ENCODE data around the gene OR1M1. TPM values are rescaled to one million over a fixed set of nuclear protein-coding genes. Genes with fewer than 3 reads are reported as not detected.
"Not testable (repeated sequence)": the region's sequence is repeated elsewhere in the genome, so short reads cannot be mapped to it uniquely, and the experiment has no call there.

Gene OR1M1
- total and polyA plus RNA-seq, 2 donors from 2014 or later = not detected

DNA sequence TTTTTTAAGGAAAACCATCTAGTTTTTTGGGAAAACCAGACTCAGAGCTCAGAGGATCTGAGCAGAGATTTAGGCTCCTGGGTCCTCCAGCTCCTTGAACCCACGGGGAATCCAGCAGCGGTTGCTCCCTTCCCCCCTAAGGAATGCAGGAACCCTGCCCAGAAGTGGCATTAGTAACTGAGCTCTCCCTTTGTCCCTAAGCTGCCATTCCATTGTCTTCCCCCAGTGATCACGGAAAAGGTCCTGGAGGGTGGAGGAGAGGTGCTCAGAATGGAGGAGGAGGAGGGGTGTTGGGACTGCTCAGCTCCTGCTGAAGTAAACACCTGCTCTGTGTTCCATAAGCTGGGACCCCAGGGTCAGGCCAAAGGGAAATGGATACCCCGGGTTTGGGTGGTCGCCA is 16.8 kb upstream of the OR1M1 start:
- no peaks in the 10 kb centered on the region for H3K9me3 ChIP-seq (ENCODE audit: control insufficient read depth in 2 of 3, insufficient read depth in 1 of 3, low read length in 3 of 3)
- DNase-seq (peak in 2 of 5 donors; percentile 44 to 59), FAIRE-seq (no peak)
- intact Hi-C loops (cut with DNase I) = loop anchor here (10.0 kb wide), 1 partner anchor 415 kb away; no protein-coding TSS in a partner anchor
- no peaks in the 10 kb centered on the region for H3K36me3 ChIP-seq (ENCODE audit: control insufficient read depth in 2 of 3, insufficient read depth in 3 of 3, low read length in 3 of 3)
- no peak overlapping the region for H3K27ac ChIP-seq (ENCODE audit: low read depth in 2 of 2, low read length in 2 of 2)
- H3K27me3 ChIP-seq (ENCODE audit: control insufficient read depth, insufficient read depth, low read length) = no peaks in the 10 kb centered on the region
- TF ChIP-seq, protein P1, sequence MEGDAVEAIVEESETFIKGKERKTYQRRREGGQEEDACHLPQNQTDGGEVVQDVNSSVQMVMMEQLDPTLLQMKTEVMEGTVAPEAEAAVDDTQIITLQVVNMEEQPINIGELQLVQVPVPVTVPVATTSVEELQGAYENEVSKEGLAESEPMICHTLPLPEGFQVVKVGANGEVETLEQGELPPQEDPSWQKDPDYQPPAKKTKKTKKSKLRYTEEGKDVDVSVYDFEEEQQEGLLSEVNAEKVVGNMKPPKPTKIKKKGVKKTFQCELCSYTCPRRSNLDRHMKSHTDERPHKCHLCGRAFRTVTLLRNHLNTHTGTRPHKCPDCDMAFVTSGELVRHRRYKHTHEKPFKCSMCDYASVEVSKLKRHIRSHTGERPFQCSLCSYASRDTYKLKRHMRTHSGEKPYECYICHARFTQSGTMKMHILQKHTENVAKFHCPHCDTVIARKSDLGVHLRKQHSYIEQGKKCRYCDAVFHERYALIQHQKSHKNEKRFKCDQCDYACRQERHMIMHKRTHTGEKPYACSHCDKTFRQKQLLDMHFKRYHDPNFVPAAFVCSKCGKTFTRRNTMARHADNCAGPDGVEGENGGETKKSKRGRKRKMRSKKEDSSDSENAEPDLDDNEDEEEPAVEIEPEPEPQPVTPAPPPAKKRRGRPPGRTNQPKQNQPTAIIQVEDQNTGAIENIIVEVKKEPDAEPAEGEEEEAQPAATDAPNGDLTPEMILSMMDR (IDR thresholded peaks at IDR 0.05; ENCODE audit: borderline replicate concordance, extremely low read depth, insufficient read depth) = no peak
- H3K4me1 ChIP-seq (ENCODE audit: control insufficient read depth in 2 of 3, insufficient read depth in 2 of 3, low read depth in 1 of 3, low read length in 3 of 3) = peaks cover 0 to 3% (median 0%) of the 10 kb centered on the region in 3 donors
- no peak overlapping the region for H3K9ac ChIP-seq (ENCODE audit: low read length in 3 of 3)
- H3K4me3 ChIP-seq (ENCODE audit: low read length in 3 of 3) = no peak overlapping the region

DNA sequence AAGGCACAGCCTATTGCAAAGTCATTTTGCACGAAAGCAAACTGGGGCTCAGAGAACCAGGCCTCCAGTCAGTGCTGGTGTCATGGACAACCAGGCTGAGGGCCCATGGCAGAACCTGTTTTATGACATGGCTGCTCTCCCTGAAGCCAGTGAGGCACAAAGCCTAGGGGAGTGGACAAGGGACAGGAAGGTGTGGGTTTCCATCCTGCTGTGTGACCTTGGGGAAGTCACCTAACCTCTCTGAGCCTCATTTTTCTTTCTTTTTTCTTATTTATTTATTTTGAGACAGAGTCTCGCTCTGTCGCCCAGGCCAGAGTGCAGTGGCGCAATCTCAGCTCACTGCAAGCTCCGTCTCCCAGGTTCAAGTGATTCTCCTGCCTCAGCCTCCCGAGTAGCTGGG is 15.1 kb upstream of the OR1M1 start:
- intact Hi-C loops (cut with DNase I) = loop anchor here (10.0 kb wide), 1 partner anchor 417 kb away; no protein-coding TSS in a partner anchor
- not testable (repeated sequence) for H3K27ac ChIP-seq (ENCODE audit: low read depth in 2 of 2, low read length in 2 of 2); DNase-seq; H3K27me3 ChIP-seq (ENCODE audit: control insufficient read depth, insufficient read depth, low read length); H3K4me3 ChIP-seq (ENCODE audit: low read length in 3 of 3); FAIRE-seq; H3K36me3 ChIP-seq (ENCODE audit: control insufficient read depth in 2 of 3, insufficient read depth in 3 of 3, low read length in 3 of 3); H3K9me3 ChIP-seq (ENCODE audit: control insufficient read depth in 2 of 3, insufficient read depth in 1 of 3, low read length in 3 of 3); H3K9ac ChIP-seq (ENCODE audit: low read length in 3 of 3); H3K4me1 ChIP-seq (ENCODE audit: control insufficient read depth in 2 of 3, insufficient read depth in 2 of 3, low read depth in 1 of 3, low read length in 3 of 3)

DNA sequence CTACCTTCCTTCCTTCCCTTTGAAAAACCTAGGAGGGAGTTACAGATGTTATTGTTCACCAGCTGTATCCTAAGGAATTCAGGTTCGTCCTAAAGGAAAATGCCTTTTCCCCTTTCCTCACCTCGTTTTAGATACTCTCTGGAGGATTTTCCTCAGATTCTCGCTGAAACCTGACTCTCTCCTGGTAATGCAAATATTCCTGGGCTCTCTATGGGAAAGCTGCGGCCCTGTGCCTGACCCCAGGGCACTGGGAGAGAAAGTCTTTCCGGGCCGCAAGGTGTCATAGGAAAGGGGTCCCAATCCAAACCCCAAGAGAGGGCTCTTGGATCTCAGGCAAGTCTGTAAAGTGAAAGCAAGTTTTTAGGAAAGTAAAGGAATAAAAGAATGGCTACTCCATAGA is 13.1 kb upstream of the OR1M1 start:
- intact Hi-C loops (cut with DNase I) = loop anchor here (10.0 kb wide), 1 partner anchor 419 kb away; no protein-coding TSS in a partner anchor
- no peak overlapping the region for H3K27ac ChIP-seq (ENCODE audit: low read depth in 2 of 2, low read length in 2 of 2)

DNA sequence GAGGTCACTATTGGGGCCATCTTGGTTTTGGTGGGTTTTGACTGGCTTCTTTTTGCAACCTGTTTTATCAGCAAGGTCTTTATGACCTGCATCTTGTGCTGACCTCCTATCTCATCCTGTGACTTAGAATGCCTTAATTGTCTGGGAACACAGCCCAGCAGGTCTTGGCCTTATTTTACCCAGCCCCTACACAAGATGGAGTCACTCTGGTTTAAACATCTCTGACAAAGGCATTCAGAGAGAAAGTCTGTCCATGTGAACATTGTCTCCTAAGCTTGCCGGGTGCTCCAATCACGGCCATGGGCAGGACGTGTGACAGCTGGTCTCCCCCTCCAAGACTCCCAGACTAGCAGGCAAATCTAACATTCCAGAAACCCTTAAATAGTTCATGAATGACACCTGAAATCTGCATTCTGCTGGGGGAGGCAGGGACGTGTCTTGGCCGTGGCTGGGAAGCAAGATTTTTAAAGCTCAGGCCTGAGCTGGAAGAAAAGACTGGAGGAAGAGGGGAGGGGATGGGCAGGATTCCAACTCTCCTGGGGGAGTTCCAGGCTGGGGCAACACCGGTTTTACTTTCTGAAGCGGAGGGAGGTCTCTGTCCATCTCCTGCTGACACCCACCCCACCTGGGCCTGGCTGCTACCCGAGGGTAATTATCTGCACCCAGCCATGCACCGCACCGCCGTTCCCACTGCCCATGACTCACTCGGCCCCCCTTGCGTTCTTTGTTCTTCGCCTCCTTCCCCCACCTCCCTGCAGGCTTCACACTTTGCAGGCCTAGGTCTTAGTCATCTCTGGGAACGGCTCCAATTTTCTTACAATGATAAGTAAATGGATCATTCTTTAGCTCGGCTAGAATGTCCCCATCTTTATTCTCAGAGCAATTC is 11.6 kb upstream of the OR1M1 start:
- no peak for FAIRE-seq
- no peaks in the 10 kb centered on the region for H3K36me3 ChIP-seq (ENCODE audit: control insufficient read depth in 2 of 3, insufficient read depth in 3 of 3, low read length in 3 of 3)
- intact Hi-C loops (cut with DNase I) = loop anchor here (10.0 kb wide), 1 partner anchor 421 kb away; no protein-coding TSS in a partner anchor

More for the DNA sequence above, 13.1 kb upstream of the OR1M1 start:
- TF ChIP-seq, protein P1 (IDR thresholded peaks at IDR 0.05; ENCODE audit: borderline replicate concordance, extremely low read depth, insufficient read depth) = no peak
- no peak for FAIRE-seq
- DNase-seq = no peak
- no peaks in the 10 kb centered on the region for H3K27me3 ChIP-seq (ENCODE audit: control insufficient read depth, insufficient read depth, low read length)
- no peaks in the 10 kb centered on the region for H3K9me3 ChIP-seq (ENCODE audit: control insufficient read depth in 2 of 3, insufficient read depth in 1 of 3, low read length in 3 of 3)
- no peaks in the 10 kb centered on the region for H3K36me3 ChIP-seq (ENCODE audit: control insufficient read depth in 2 of 3, insufficient read depth in 3 of 3, low read length in 3 of 3)
- H3K4me3 ChIP-seq (ENCODE audit: low read length in 3 of 3) = no peak overlapping the region
- H3K9ac ChIP-seq (ENCODE audit: low read length in 3 of 3) = no peak overlapping the region
- peaks cover 0 to 4% (median 0%) of the 10 kb centered on the region in 3 donors for H3K4me1 ChIP-seq (ENCODE audit: control insufficient read depth in 2 of 3, insufficient read depth in 2 of 3, low read depth in 1 of 3, low read length in 3 of 3)

More for the DNA sequence above, 11.6 kb upstream of the OR1M1 start:
- Histone ChIP-seq H3K27me3 (ENCODE audit: control insufficient read depth, insufficient read depth, low read length) (no peaks in the 10 kb centered on the region), H3K4me3 (ENCODE audit: low read length in 3 of 3) (no peak overlapping the region), H3K9ac (ENCODE audit: low read length in 3 of 3) (no peak overlapping the region), H3K4me1 (ENCODE audit: control insufficient read depth in 2 of 3, insufficient read depth in 2 of 3, low read depth in 1 of 3, low read length in 3 of 3) (peaks cover 0 to 4% (median 0%) of the 10 kb centered on the region in 3 donors), H3K27ac (ENCODE audit: low read depth in 2 of 2, low read length in 2 of 2) (no peak overlapping the region), H3K9me3 (ENCODE audit: control insufficient read depth in 2 of 3, insufficient read depth in 1 of 3, low read length in 3 of 3) (no peaks in the 10 kb centered on the region)
- peak; percentile 68 to 96 (median 82) for DNase-seq
- TF ChIP-seq, protein P1 (IDR thresholded peaks at IDR 0.05; ENCODE audit: borderline replicate concordance, extremely low read depth, insufficient read depth) = no peak
